HepG2 (cell line): ENCODE data around the gene ABCB8. TPM values are rescaled to one million over a fixed set of nuclear protein-coding genes. Genes with fewer than 3 reads are reported as not detected.

Experiments used
- ATAC-seq: fragments of 200-7000 bp; cut with Tn5 transposase; 3 replicates; pipeline ENCODE4 v1.9.1; 2020; ENCODE audit warnings: mild to moderate bottlenecking, moderate library complexity
- BruUV-seq: library from RNA; stranded (reverse); fragments of 400-500 nt; replicated peaks from 2 replicates; lab custom pipeline; 2021; lab: Mats Ljungman, UMichigan
- CTCF ChIA-PET: fragments of 300-600 bp; formaldehyde crosslinking; extraction: SDS; loops from one replicate; lab custom pipeline; 2021; ENCODE audit warnings: low total read pairs, inconsistent platforms, low intra/inter-chr PET ratio; lab: Yijun Ruan, JAX
- POLR2A ChIA-PET: fragments of 350-600 bp; sonication (Branson Sonifier 250); formaldehyde crosslinking; loops from one replicate; lab custom pipeline; 2020; ENCODE audit warnings: antibody characterized with exemption, inconsistent platforms; lab: Yijun Ruan, JAX
- DNase-seq: peaks from one replicate; pipeline ENCODE4 v3.0.0-alpha.2; 2015; ENCODE audit warnings: low spot score
- FAIRE-seq: peaks from 3 replicates; lab custom pipeline; 2011; peaks lifted over from hg19 to GRCh38; lab: Jason Lieb, UNC
- H2AFZ ChIP-seq: one replicate; pipeline ENCODE4 v1.6.1; 2011; ENCODE audit warnings: low read length, inconsistent platforms
- H3K27ac ChIP-seq: fragments of 300-600 bp; 3 replicates; pipeline ENCODE4 v1.8.0; 2011; ENCODE audit warnings: mixed run types, mild to moderate bottlenecking, mixed read lengths, low read length, inconsistent platforms; ENCODE audit not compliant: insufficient read depth; ENCODE audit errors: extremely low read length
- H3K27me3 ChIP-seq, 2 experiments: fragments of 200-600 bp in 1 of 2; 2 replicates in 1 of 2; 3 replicates in 1 of 2; pipeline versions ENCODE4 v1.6.0 to v1.8.0; 2011; ENCODE audit warnings: low read length in 2 of 2, mild to moderate bottlenecking in 2 of 2, moderate library complexity in 2 of 2, inconsistent platforms in 1 of 2; ENCODE audit not compliant: insufficient read depth in 2 of 2, control insufficient read depth in 1 of 2
- H3K36me3 ChIP-seq, 2 experiments: fragments of 200-600 bp in 1 of 2; replicated peaks in 1 of 2; 2 replicates in 1 of 2; 3 replicates in 1 of 2; pipeline versions ENCODE4 v1.5.1 to v1.8.0; 2011; ENCODE audit warnings: low read length in 2 of 2, inconsistent platforms in 1 of 2; ENCODE audit not compliant: insufficient read depth in 2 of 2, control insufficient read depth in 1 of 2
- H3K4me1 ChIP-seq: 2 replicates; pipeline ENCODE4 v1.5.1; 2012; ENCODE audit warnings: low read length, inconsistent platforms; ENCODE audit not compliant: insufficient read depth
- H3K4me2 ChIP-seq: 2 replicates; pipeline ENCODE4 v1.6.0; 2011; ENCODE audit warnings: low read depth, low read length, inconsistent platforms
- H3K4me3 ChIP-seq, 3 experiments: fragments of 200-600 bp in 1 of 3; sonication (generic), shearing (Covaris generic) in 1 of 3; replicated peaks in 1 of 3; 2 replicates each; pipeline ENCODE4 v1.5.1; 2011 to 2016; ENCODE audit warnings: low read length in 3 of 3, inconsistent platforms in 2 of 3, low read depth in 2 of 3, mild to moderate bottlenecking in 2 of 3, control low read depth in 1 of 3, mixed read lengths in 1 of 3; ENCODE audit not compliant: insufficient read depth in 1 of 3
- H3K79me2 ChIP-seq: one replicate; pipeline ENCODE4 v1.6.1; 2011; ENCODE audit warnings: low read length, inconsistent platforms; ENCODE audit not compliant: insufficient read depth
- H3K9ac ChIP-seq: 2 replicates; pipeline ENCODE4 v1.6.0; 2011; ENCODE audit warnings: mild to moderate bottlenecking, low read depth, low read length, inconsistent platforms; ENCODE audit not compliant: insufficient read depth
- H3K9me3 ChIP-seq: 2 replicates; pipeline ENCODE4 v1.5.1; 2012; ENCODE audit warnings: mild to moderate bottlenecking, low read length
- H4K20me1 ChIP-seq: 2 replicates; pipeline ENCODE4 v1.6.0; 2011; ENCODE audit warnings: inconsistent platforms, mild to moderate bottlenecking, low read length, moderate library complexity; ENCODE audit not compliant: insufficient read depth
- CREB3 ChIP-seq: sonication (generic); formaldehyde crosslinking; IDR thresholded peaks from 2 replicates; pipeline ENCODE4 v1.5.0; 2020; ENCODE audit warnings: missing genetic modification reagents
- MTF2 ChIP-seq: sonication (generic); formaldehyde crosslinking; IDR thresholded peaks from 2 replicates; pipeline ENCODE4 v1.5.0; 2020; ENCODE audit warnings: missing genetic modification reagents, borderline replicate concordance
- PHB2 ChIP-seq: fragments of 450-650 bp; IDR thresholded peaks from 2 replicates; pipeline ENCODE4 v1.6.1; 2018; ENCODE audit not compliant: partially characterized antibody
- PRDM15 ChIP-seq: sonication (generic); formaldehyde crosslinking; IDR thresholded peaks from 2 replicates; pipeline ENCODE4 v1.4.0; 2020; ENCODE audit warnings: missing genetic modification reagents
- SALL1 ChIP-seq: sonication (generic); formaldehyde crosslinking; IDR thresholded peaks from 2 replicates; pipeline ENCODE4 v1.8.0; 2022; ENCODE audit warnings: mild to moderate bottlenecking, missing genetic modification reagents
- SAP130 ChIP-seq: IDR thresholded peaks from 2 replicates; pipeline ENCODE4 v1.6.1; 2016; ENCODE audit warnings: low read depth
- SMAD9 ChIP-seq: sonication (generic); formaldehyde crosslinking; IDR thresholded peaks from 2 replicates; pipeline ENCODE4 v1.5.1; 2020; ENCODE audit warnings: mild to moderate bottlenecking, missing genetic modification reagents
- ZNF224 ChIP-seq: sonication (generic); formaldehyde crosslinking; IDR thresholded peaks from 2 replicates; pipeline ENCODE4 v1.5.0; 2020; ENCODE audit warnings: mild to moderate bottlenecking, missing genetic modification reagents
- WGBS: methylation state at CpG from one replicate; pipeline ENCODE4 v1.1.6; 2017; ENCODE audit warnings: low lambda C conversion rate; 5-methylcytosine and 5-hydroxymethylcytosine counted together
- in situ Hi-C: cut with HindIII; loops from 2 replicates; pipeline ENCODE4 v1.10.0; 2017; ENCODE audit warnings: low pct_unique_long_range_greater_than_20kb; ENCODE audit not compliant: extremely low pct_ligation_motif_present
- intact Hi-C: fragments of 100-400 bp; cut with micrococcal nuclease; formaldehyde crosslinking; loops from one replicate; pipeline ENCODE4 v1.10.0; 2022; ENCODE audit not compliant: unreplicated experiment
- polyA plus RNA-seq, 8 experiments: library from polyadenylated mRNA; depleted of rRNA in 3 of 8; stranded (reverse) in 7 of 8; unstranded in 1 of 8; fragments of >200 nt; fragmentation: Illumina TruSeq in 4 of 8; extraction: Trizol in 4 of 8; gene quantifications; 2 replicates each; pipeline versions ENCODE4 v1.2.1 to v1.2.3, GENCODE V29; 2011 to 2016; ENCODE audit warnings: low read depth in 4 of 8, missing spikeins in 1 of 8, mixed read lengths in 1 of 8; ENCODE audit not compliant: insufficient read depth in 1 of 8
- total RNA-seq, 5 experiments: library from RNA; depleted of rRNA; stranded (reverse); fragments of >200 nt; fragmentation: Illumina TruSeq; extraction: Trizol; gene quantifications; 2 replicates each; pipeline ENCODE4 v1.2.3, GENCODE V29; 2016; ENCODE audit warnings: low read depth in 1 of 5

Gene ABCB8
- total and polyA plus RNA-seq, 2 of the 13 experiments (the other 11 are each of a cell fraction or from before 2014, with no cell fraction given) = 6.6 to 16.7 TPM

- no peak for TF ChIP-seq CREB3 (CRISPR knock-in tag)
- TF ChIP-seq PHB2 = no peak
- no peak for TF ChIP-seq SMAD9 (CRISPR knock-in tag)
- TF ChIP-seq SALL1 (CRISPR knock-in tag) = peak; percentile 75
Measured at GRCh38 chr7:151062399-151063211, 34.4 kb downstream of the ABCB8 start (continued).

GRCh38 chr7:151063212-151063561, 34.9 kb downstream of the ABCB8 start:
- ChIA-PET CTCF (no interaction called here), POLR2A (interaction anchor here (0.6 to 4.4 kb wide), 19 partner anchors 9 to 457 kb away, joined by 3 to 144 read pairs (median 6); partner anchors contain the start of genes ABCB8, ABCF2, AGAP3 and FASTK)
- peak overlapping the region; percentile 97 for H3K4me2 ChIP-seq
- no peak overlapping the region for H2AFZ ChIP-seq
- peaks cover 4% of the 10 kb centered on the region; the same call in 1 of the 2 replicates for H4K20me1 ChIP-seq
- no peak for FAIRE-seq
- peaks cover 9 to 38% of the 10 kb centered on the region in 2 experiments; a peak in 4 of 5 replicates for H3K36me3 ChIP-seq
- TF ChIP-seq PRDM15 = no peak
- 0 out of 2 replicates have a peak, but pooled peaks have one; percentile 40 for TF ChIP-seq ZNF224 (CRISPR knock-in tag)
- TF ChIP-seq MTF2 = 0 out of 2 replicates have a peak, but pooled peaks have one; percentile 64
- TF ChIP-seq SAP130 (CRISPR knock-in tag) = 0 out of 2 replicates have a peak, but pooled peaks have one; percentile 2
- TF ChIP-seq, all 625 proteins: peak for 3
- Histone ChIP-seq H3K27me3 (no peaks in the 10 kb centered on the region; a peak in 1 of 5 replicates), H3K27ac (peak overlapping the region; percentile 95), H3K4me1 (peaks cover 45% of the 10 kb centered on the region), H3K9me3 (no peaks in the 10 kb centered on the region), H3K4me3 (peak overlapping the region; percentile 62 to 80 (median 70)), H3K79me2 (peaks cover 16% of the 10 kb centered on the region), H3K9ac (peak overlapping the region; percentile 82)
- ATAC-seq = peak; percentile 3
- peak; percentile 41 for DNase-seq
- WGBS = 0% methylated on average over 3 of the region's 11 CpGs
- in situ Hi-C loops = no loop called here
- no TSS peak for BruUV-seq
- intact Hi-C loops = no loop called here
